Ovary (tissue), 3 donors: ENCODE measurements around the gene PEX7.

Experiments
- EP300 ChIP-seq: sonication (generic); formaldehyde crosslinking; IDR thresholded peaks from one replicate; pipeline ENCODE4 v1.6.1; 2017; ENCODE audit warnings: antibody characterized with exemption
- POLR2A ChIP-seq: fragments of 450-650 bp; IDR thresholded peaks from one replicate; pipeline ENCODE4 v1.6.1; 2017; ENCODE audit warnings: antibody characterized with exemption, mild to moderate bottlenecking, moderate library complexity
- TF ChIP-seq, protein P1 (sequence below), 3 donors: fragments of 450-650 bp in 2 of 3; fragments of 200-600 bp in 1 of 3; IDR thresholded peaks; one replicate each; pipeline versions ENCODE4 v1.5.1 to v1.8.0; 2016 to 2022; ENCODE audit warnings: antibody characterized with exemption in 3 of 3, mild to moderate bottlenecking in 1 of 3
- donor health status: DM: no; HTN: no; CAD: no.

DNA sequence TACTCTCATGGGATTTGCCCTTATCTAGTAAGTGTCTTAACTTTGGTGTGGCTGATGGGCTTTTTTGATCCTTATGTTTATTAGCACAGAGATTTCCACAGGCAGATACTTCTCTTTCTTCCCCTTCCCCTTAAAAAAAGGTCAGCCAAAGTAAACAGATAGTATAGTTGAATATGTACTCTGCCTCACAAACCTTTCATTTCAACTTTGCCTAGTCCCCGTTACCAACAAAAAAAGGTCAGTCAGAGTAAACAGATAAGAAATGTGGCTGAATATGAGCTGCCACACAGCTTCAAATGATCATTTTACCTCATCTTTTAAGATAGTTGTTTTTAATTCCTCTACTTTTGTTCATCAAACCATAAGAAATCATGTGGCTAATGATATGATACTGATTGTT is 65.6 kb downstream of the PEX7 start:
- TF ChIP-seq, protein P1, sequence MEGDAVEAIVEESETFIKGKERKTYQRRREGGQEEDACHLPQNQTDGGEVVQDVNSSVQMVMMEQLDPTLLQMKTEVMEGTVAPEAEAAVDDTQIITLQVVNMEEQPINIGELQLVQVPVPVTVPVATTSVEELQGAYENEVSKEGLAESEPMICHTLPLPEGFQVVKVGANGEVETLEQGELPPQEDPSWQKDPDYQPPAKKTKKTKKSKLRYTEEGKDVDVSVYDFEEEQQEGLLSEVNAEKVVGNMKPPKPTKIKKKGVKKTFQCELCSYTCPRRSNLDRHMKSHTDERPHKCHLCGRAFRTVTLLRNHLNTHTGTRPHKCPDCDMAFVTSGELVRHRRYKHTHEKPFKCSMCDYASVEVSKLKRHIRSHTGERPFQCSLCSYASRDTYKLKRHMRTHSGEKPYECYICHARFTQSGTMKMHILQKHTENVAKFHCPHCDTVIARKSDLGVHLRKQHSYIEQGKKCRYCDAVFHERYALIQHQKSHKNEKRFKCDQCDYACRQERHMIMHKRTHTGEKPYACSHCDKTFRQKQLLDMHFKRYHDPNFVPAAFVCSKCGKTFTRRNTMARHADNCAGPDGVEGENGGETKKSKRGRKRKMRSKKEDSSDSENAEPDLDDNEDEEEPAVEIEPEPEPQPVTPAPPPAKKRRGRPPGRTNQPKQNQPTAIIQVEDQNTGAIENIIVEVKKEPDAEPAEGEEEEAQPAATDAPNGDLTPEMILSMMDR (IDR thresholded peaks at IDR 0.05): no peak
- no peak for TF ChIP-seq POLR2A
- no peak for TF ChIP-seq EP300
